Measurements from ENCODE around the gene FIGNL2.

GRCh38 chr12:51846271-51846691 is 2.2 kb downstream of the FIGNL2 start:
- no peak for TF ChIP-seq CTCF (IDR thresholded peaks at IDR 0.05; ENCODE audit: insufficient read depth, low read depth, low read length)
- no peak for TF ChIP-seq EZH2 (IDR thresholded peaks at IDR 0.05; ENCODE audit: insufficient read depth, low read length)
